COLO668 (cell line): ENCODE data around the gene CD37.
"Not testable (repeated sequence)": the region's sequence is repeated elsewhere in the genome, so short reads cannot be mapped to it uniquely, and the experiment has no call there.

Experiments used
- DNase-seq: peaks from one replicate; lab custom pipeline; 2025; ENCODE audit not compliant: unreplicated experiment; lab: John Stamatoyannopoulos, UW

Gene CD37

GRCh38 chr19:49335071-49335783 is at the start of gene CD37:
Gene CD37 (plus strand): TSS chr19:49335406. CDS start chr19:49335541, 135 bp downstream.
- DNase-seq: no peak

- DNase-seq: no peak
These were observed 48.0 kb upstream of the CD37 start for GRCh38 chr19:49287141-49287770.

- not testable (repeated sequence) for DNase-seq
These were observed 47.0 kb upstream of the CD37 start for GRCh38 chr19:49288205-49288604.

GRCh38 chr19:49289286-49289685 is 45.9 kb upstream of the CD37 start:
- DNase-seq: not testable (repeated sequence)

DNA sequence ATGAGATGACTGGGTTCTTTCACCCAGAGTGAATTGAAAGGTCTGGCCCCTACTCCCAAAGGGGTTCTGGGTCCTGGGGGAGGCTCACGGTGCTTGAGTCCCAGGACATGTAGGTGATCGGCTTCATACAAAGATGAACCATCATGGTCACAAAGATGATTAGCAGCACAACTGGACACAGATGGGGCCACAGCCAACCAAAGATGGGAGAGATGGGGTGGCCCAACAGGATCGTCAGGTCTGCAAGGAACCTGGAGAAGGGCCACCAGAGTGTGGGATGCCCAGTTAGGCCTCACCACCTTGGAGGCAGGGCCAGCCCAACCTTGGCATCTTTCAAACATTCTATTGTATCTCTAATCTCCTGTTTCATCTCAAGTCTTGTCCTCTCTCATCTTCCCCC is 44.7 kb upstream of the CD37 start:
- no peak for DNase-seq

GRCh38 chr19:49294401-49294800 is 40.8 kb upstream of the CD37 start:
- DNase-seq: no peak

- no peak for DNase-seq
These were observed 39.9 kb upstream of the CD37 start for GRCh38 chr19:49295208-49295880.

DNA sequence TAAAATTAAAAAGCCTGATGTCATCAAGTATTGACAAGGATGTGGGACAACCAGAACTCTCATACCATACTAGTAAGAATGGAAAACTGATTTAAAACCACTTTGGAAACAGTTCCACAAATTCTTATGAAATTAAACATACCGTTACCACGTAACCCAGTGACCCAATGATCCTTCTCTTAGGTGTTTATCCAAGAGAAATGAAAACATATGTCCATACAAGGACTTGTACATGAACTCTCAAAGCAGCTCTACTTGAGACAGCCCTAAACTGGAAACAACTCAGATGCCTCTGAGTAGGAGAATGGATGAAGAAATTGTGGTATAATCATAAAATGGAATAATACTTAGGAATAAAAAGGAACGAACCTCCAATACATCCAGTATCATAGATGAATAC is 37.8 kb upstream of the CD37 start:
- DNase-seq: no peak

GRCh38 chr19:49298653-49299052 is 36.6 kb upstream of the CD37 start:
- DNase-seq: not testable (repeated sequence)

- DNase-seq: peak; percentile 42
These were observed 33.9 kb upstream of the CD37 start for GRCh38 chr19:49301165-49301865.

GRCh38 chr19:49301866-49302252 is 33.3 kb upstream of the CD37 start:
- DNase-seq: no peak

DNA sequence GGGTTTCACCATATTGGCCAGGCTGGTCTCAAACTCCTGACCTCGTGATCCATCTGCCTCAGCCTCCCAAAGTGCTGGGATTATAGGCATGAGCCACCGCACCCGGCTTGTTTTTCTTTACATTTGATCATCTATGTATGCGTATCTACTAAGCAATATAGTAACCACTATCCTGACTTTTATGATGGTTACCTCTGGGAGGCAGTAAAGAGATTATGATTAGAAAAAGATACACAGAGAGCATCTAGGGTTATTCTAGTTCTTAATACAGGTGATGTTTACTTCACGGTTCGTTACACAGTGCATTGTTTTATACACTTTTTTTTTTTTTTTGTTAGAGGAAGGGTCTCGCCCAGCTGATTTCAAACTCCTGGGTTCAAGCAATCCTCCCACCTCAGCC is 28.5 kb upstream of the CD37 start:
- not testable (repeated sequence) for DNase-seq

- DNase-seq: no peak
These were observed 26.1 kb upstream of the CD37 start for GRCh38 chr19:49309087-49309486.

GRCh38 chr19:49315111-49315510 is 20.1 kb upstream of the CD37 start:
- DNase-seq: no peak

- DNase-seq: no peak
These were observed 18.9 kb upstream of the CD37 start for GRCh38 chr19:49316284-49316683.

- no peak for DNase-seq
These were observed 16.9 kb upstream of the CD37 start for GRCh38 chr19:49318296-49318695.

DNA sequence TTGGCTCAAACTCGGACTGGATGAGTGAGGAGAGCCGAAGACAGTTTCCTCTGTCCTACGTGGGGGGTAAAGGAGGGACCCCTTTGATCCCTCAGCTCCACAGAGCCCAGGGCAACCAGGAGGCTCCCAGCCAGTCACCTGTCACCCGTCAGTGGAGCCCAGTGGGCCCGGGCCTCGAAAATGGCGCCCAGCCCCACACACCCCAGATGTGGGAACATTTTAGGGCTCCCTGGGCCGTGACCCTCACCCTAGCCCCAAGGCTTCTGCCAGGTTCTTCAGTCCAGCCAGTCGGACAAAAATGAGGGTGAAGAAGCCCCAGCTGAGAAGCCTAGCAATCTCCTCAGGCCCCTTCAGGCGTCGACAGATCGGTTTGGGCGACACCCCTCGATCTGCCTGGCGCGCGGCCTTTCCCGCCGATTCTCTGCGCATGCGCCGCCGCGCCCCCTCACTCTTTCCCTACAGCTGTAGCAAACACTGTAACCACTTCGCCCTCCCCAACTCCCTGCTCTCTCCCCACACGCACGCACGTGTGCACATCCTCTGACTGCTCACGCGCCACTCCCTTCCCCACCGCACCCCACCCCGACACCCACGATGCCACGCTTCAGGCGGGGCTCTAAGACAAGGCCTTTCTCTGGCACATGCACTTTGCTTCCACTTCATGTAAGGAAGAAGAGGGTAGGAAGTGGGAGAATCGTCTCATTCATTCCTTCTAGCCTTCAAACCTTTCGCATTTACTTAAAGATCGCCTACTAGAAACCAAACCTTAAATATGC is 10.2 kb upstream of the CD37 start, which contains the start of gene SLC6A16:
SLC6A16 (minus strand) TSS at position 391 of the 776 bp plus-strand sequence. CDS start 13,844 bp downstream, outside the sequence.
- no peak for DNase-seq

DNA sequence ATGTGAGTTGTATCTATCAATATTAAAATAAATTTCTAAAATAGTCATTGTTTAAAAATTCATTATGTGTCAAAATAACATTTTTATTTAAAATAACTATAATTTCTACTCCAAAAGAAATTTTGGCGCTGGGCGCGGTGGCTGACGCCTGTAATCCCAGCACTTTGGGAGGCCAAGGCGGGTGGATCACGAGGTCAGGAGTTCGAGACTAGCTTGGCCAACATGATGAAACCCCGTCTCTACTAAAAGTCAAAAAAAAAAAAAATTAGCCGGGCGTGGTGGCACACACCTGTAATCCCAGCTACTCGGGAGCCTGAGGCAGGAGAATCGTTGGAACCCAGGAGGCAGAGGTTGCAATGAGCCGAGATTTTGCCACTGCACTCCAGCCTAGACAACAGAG is 9.4 kb upstream of the CD37 start:
- DNase-seq: not testable (repeated sequence)

GRCh38 chr19:49326165-49326704 is 9.0 kb upstream of the CD37 start:
- no peak for DNase-seq

DNA sequence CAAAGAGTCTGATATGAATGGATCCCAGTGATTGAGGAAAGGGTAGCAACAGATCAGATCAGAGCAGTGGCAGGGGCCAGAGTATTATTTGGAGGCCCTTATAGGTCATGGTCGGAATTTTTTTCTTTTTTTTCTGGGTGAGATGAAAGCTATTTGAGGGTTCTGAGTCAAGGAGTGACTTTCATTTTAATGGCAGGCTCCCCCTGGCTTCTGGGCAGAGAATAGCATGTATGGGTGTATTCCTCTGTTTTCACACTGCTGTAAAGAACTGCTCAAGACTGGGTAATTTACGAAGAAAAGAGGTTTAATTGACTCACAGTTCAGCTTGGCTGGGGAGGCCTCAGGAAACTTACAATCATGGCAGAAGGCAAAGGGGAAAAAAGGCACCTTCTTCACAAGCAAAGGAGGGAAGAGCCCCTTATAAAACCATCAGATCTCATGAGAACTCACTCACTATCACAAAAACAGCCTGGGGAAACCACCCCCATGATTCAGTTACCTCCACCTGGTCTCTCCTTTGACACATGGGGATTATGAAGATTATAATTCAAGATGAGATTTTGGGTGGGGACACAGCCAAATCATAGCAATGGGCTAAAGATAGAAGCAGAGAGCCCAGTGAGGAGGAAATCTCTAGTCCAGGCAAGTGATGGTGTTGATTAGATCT is 7.2 kb upstream of the CD37 start:
- no peak for DNase-seq
